OCI-LY3 (cell line): Measurements from ENCODE around the gene FAM120A.

ENCODE experiments used
- H2AFZ ChIP-seq: fragments of 200-600, 300-600 bp; shearing (Covaris generic); 2 replicates; pipeline ENCODE4 v1.6.0; 2014; ENCODE audit warnings: antibody characterized with exemption, low read depth, low read length
- H3K27ac ChIP-seq: fragments of 200-600, 300-600 bp; sonication (generic); 2 replicates; pipeline ENCODE4 v1.5.1; 2014; ENCODE audit warnings: mild to moderate bottlenecking, low read length, moderate library complexity, mixed read lengths
- H3K27me3 ChIP-seq: fragments of 200-600, 300-600 bp; sonication (generic); 2 replicates; pipeline ENCODE4 v1.6.1; 2014; ENCODE audit warnings: low read depth, low read length, mixed read lengths
- H3K36me3 ChIP-seq: fragments of 200-600, 300-600 bp; sonication (generic); replicated peaks from 2 replicates; pipeline ENCODE3; 2014; ENCODE audit warnings: low read depth, low read length, mixed read lengths
- H3K4me1 ChIP-seq: fragments of 300-600, 200-600 bp; sonication (generic); 2 replicates; pipeline ENCODE4 v1.6.1; 2014; ENCODE audit warnings: low read length, mixed read lengths
- H3K4me2 ChIP-seq: fragments of 200-600, 300-600 bp; sonication (generic); 2 replicates; pipeline ENCODE4 v1.6.1; 2014; ENCODE audit warnings: low read length, mixed read lengths
- H3K4me3 ChIP-seq: fragments of 300-600, 200-600 bp; sonication (generic); 2 replicates; pipeline ENCODE4 v1.5.1; 2014; ENCODE audit warnings: antibody characterized with exemption, mild to moderate bottlenecking, low read length, moderate library complexity
- H3K79me2 ChIP-seq: fragments of 300-600, 200-600 bp; shearing (Covaris generic); 2 replicates; pipeline ENCODE4 v1.6.1; 2014; ENCODE audit warnings: mild to moderate bottlenecking, low read length, mixed read lengths
- H3K9ac ChIP-seq: fragments of 300-600, 200-600 bp; shearing (Covaris generic); 2 replicates; pipeline ENCODE4 v1.6.0; 2014; ENCODE audit warnings: mild to moderate bottlenecking, low read length, moderate library complexity
- H3K9me3 ChIP-seq: fragments of 200-600, 300-600 bp; shearing (Covaris generic); 2 replicates; pipeline ENCODE4 v1.6.1; 2014; ENCODE audit warnings: low read length, mixed read lengths; ENCODE audit not compliant: insufficient read depth
- H4K20me1 ChIP-seq: fragments of 200-600, 300-600 bp; sonication (generic); 2 replicates; pipeline ENCODE4 v1.6.1; 2016; ENCODE audit warnings: low read length, mixed read lengths; ENCODE audit not compliant: insufficient read depth
- EZH2phosphoT487 ChIP-seq: fragments of 200-600 bp; shearing (Covaris generic); IDR thresholded peaks from 2 replicates; pipeline ENCODE4 v1.6.1; 2018; ENCODE audit warnings: antibody characterized with exemption, mixed run types, low read depth
- TF ChIP-seq, protein P1 (sequence below): fragments of 200-600, 300-600 bp; sonication (generic); IDR thresholded peaks from 2 replicates; pipeline ENCODE4 v1.5.1; 2014; ENCODE audit warnings: antibody characterized with exemption, low read length, low read depth

The FAM120A gene

DNA sequence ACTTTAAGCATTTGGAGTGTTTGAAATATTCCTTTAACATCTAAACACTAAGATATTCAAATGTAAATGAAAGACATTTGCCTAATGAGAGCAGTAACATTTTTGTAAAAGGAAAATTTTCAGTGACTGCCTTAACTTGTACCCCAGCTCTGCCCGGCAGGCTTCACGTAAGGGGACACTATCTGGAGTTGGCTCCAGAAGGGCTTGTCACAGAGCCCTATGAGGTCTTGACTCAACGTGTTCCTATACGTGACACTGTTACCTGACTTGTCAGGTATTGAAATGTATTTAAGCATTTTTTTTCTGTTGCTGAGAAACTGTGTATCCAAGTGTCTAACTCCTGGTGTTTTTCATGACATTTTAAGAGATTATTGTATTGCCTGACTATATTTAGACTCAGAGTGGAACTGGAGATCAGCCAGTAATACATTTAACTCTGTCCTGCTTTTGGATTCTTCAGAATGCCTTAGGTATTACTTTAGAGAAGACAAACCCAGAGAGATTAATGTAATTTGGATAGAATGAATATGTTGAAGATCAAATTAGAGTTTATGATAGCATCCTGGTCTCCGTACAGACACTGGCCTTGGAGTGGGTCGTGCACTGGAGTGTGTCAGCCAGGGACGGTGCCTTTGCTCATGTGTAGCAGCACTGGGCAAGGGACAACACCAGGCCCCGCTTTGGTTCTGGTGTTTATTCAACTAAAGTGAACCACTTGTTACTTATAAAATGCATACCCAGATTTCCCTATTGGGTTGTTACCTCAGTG, 90.3 kb downstream of the FAM120A start:
- no peaks in the 10 kb centered on the region for H3K9me3 ChIP-seq
- H4K20me1 ChIP-seq, result no peaks in the 10 kb centered on the region
- H3K36me3 ChIP-seq, result peaks cover 40% of the 10 kb centered on the region
- H3K27ac ChIP-seq, result no peak overlapping the region
- H3K9ac ChIP-seq, result no peak overlapping the region
- H3K27me3 ChIP-seq, result no peaks in the 10 kb centered on the region
- H2AFZ ChIP-seq, result no peak overlapping the region
- 0 out of 2 replicates have a peak, but pooled peaks cover 3% of the 10 kb centered on the region for H3K79me2 ChIP-seq
- no peak overlapping the region for H3K4me3 ChIP-seq
- no peak overlapping the region for H3K4me2 ChIP-seq
- H3K4me1 ChIP-seq, result no peaks in the 10 kb centered on the region
- TF ChIP-seq EZH2phosphoT487, result no peak
- TF ChIP-seq, protein P1, sequence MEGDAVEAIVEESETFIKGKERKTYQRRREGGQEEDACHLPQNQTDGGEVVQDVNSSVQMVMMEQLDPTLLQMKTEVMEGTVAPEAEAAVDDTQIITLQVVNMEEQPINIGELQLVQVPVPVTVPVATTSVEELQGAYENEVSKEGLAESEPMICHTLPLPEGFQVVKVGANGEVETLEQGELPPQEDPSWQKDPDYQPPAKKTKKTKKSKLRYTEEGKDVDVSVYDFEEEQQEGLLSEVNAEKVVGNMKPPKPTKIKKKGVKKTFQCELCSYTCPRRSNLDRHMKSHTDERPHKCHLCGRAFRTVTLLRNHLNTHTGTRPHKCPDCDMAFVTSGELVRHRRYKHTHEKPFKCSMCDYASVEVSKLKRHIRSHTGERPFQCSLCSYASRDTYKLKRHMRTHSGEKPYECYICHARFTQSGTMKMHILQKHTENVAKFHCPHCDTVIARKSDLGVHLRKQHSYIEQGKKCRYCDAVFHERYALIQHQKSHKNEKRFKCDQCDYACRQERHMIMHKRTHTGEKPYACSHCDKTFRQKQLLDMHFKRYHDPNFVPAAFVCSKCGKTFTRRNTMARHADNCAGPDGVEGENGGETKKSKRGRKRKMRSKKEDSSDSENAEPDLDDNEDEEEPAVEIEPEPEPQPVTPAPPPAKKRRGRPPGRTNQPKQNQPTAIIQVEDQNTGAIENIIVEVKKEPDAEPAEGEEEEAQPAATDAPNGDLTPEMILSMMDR, result no peak

DNA sequence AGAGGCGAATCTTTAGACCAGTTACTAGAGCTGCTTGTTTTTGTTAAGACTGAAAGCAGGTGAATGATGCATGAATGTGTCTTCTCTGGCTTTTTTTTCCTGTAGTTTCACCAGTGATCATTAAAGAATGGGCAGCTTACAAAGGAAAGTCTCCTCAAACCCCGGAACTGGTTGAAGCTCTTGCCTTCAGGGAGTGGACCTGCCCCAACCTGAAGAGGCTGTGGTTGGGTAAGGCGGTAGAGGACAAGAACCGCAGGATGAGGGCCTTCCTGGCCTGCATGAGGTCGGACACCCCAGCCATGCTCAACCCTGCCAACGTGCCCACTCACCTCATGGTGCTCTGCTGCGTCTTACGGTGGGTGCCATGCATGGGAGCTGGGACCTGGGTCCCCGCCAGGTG, 91.6 kb downstream of the FAM120A start:
- no peak overlapping the region for H3K4me3 ChIP-seq
- H3K27me3 ChIP-seq, result no peaks in the 10 kb centered on the region
- no peak overlapping the region for H3K9ac ChIP-seq
- no peak overlapping the region for H3K27ac ChIP-seq
- H3K4me1 ChIP-seq, result no peaks in the 10 kb centered on the region
- TF ChIP-seq, protein P1, result no peak
- TF ChIP-seq EZH2phosphoT487, result no peak
- no peak overlapping the region for H3K4me2 ChIP-seq
- H3K79me2 ChIP-seq, result peaks cover 6% of the 10 kb centered on the region; the same call in 1 of the 2 replicates
- peaks cover 39% of the 10 kb centered on the region for H3K36me3 ChIP-seq
- H4K20me1 ChIP-seq, result no peaks in the 10 kb centered on the region
- no peak overlapping the region for H2AFZ ChIP-seq
- H3K9me3 ChIP-seq, result no peaks in the 10 kb centered on the region

DNA sequence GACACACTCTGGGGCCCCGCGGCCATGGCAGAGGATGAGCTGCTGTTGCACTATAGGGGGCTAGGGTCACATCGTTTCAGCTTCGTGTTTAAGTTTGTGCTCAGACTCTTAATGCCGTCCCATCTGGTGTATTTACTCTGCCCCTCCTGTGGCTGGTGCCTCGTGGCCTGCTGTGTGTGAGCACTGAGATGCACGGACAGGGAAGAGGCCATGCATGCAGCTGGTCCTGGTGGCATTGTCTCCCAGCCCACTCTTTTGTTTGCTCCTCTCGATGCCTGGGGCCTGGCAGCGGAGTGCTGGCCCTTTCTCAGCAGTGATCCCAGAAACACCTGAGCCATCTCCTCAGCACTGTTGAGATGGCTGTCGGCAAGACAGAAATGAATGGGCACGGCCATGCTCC, 94.9 kb downstream of the FAM120A start:
- peaks cover 35% of the 10 kb centered on the region for H3K36me3 ChIP-seq
- H3K79me2 ChIP-seq, result peaks cover 2% of the 10 kb centered on the region; the same call in 1 of the 2 replicates
- H2AFZ ChIP-seq, result no peak overlapping the region
- H3K9ac ChIP-seq, result no peak overlapping the region
- H3K4me3 ChIP-seq, result no peak overlapping the region
- H3K27me3 ChIP-seq, result no peaks in the 10 kb centered on the region
- no peaks in the 10 kb centered on the region for H4K20me1 ChIP-seq
- TF ChIP-seq, protein P1, result no peak
- TF ChIP-seq EZH2phosphoT487, result no peak
- H3K4me1 ChIP-seq, result no peaks in the 10 kb centered on the region
- no peak overlapping the region for H3K4me2 ChIP-seq
- no peaks in the 10 kb centered on the region for H3K9me3 ChIP-seq
- no peak overlapping the region for H3K27ac ChIP-seq

DNA sequence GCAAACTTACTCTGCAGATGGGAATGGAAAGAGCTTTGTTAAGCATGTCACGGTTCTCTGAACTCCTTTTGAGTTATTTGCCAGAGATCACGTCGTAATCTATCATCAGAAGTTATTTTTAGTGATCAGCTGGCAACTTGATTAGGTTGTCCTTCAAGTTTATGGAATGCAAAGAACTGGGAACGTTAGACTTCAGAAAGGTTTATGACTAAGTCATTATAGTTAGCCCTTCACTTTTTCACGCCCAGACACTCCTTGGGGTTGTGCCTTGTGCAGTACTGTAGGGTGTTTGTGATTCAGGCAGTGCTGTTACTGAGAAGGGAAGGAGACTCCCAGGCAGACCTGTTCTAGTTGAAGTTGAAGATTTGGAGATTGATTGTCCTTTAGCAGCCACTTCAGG, 98.1 kb downstream of the FAM120A start:
- H2AFZ ChIP-seq, result no peak overlapping the region
- no peak overlapping the region for H3K4me3 ChIP-seq
- TF ChIP-seq EZH2phosphoT487, result no peak
- TF ChIP-seq, protein P1, result no peak
- no peaks in the 10 kb centered on the region for H3K27me3 ChIP-seq
- H3K4me1 ChIP-seq, result no peaks in the 10 kb centered on the region
- H3K79me2 ChIP-seq, result peaks cover 2% of the 10 kb centered on the region; the same call in 1 of the 2 replicates
- peaks cover 41% of the 10 kb centered on the region for H3K36me3 ChIP-seq
- H4K20me1 ChIP-seq, result no peaks in the 10 kb centered on the region
- no peak overlapping the region for H3K4me2 ChIP-seq
- H3K27ac ChIP-seq, result no peak overlapping the region
- no peak overlapping the region for H3K9ac ChIP-seq
- H3K9me3 ChIP-seq, result no peaks in the 10 kb centered on the region
